H1 (cell line): ENCODE results near the gene UBE2F. TPM values are rescaled to one million over a fixed set of nuclear protein-coding genes. Genes with fewer than 3 reads are reported as not detected.

Experiments
- CTCF ChIA-PET: fragments of 300-600 bp; sonication (Branson Sonifier 250); formaldehyde crosslinking; loops from one replicate; lab custom pipeline; 2021; ENCODE audit not compliant: partially characterized antibody; lab: Charles Lee
- POLR2A ChIA-PET: fragments of 300-600 bp; sonication (Branson Sonifier 250); formaldehyde crosslinking; loops from one replicate; lab custom pipeline; 2021; ENCODE audit warnings: inconsistent platforms; ENCODE audit not compliant: partially characterized antibody; lab: Charles Lee
- DNase-seq, 2 experiments: peaks; one replicate each; pipeline versions ENCODE4 v3.0.0 to v3.0.0-alpha.2; 2010 to 2022; ENCODE audit warnings: low spot score in 2 of 2, low read depth in 1 of 2, mixed read lengths in 1 of 2
- FAIRE-seq: peaks from 2 replicates; lab custom pipeline; 2011; peaks lifted over from hg19 to GRCh38; lab: Jason Lieb, UNC
- H2AFZ ChIP-seq: 2 replicates; pipeline ENCODE4 v1.8.1; 2012; ENCODE audit warnings: low read length, inconsistent platforms
- H2AK5ac ChIP-seq: 2 replicates; pipeline ENCODE4 v1.6.1; 2013; ENCODE audit warnings: low read depth, low read length
- H2BK120ac ChIP-seq: replicated peaks from 2 replicates; pipeline ENCODE3; 2013; ENCODE audit warnings: low read depth, low read length, inconsistent platforms
- H2BK12ac ChIP-seq: 2 replicates; pipeline ENCODE4 v1.6.1; 2013; ENCODE audit warnings: low read depth, low read length
- H2BK15ac ChIP-seq: 2 replicates; pipeline ENCODE4 v1.6.1; 2013; ENCODE audit warnings: low read length
- H2BK20ac ChIP-seq: 2 replicates; pipeline ENCODE4 v1.6.1; 2013; ENCODE audit warnings: low read length
- H2BK5ac ChIP-seq: 2 replicates; pipeline ENCODE4 v1.6.1; 2013; ENCODE audit warnings: low read depth, low read length
- H3K14ac ChIP-seq: 2 replicates; pipeline ENCODE4 v1.6.1; 2013; ENCODE audit warnings: inconsistent platforms; ENCODE audit not compliant: insufficient read length
- H3K18ac ChIP-seq: 2 replicates; pipeline ENCODE4 v1.6.1; 2013; ENCODE audit warnings: low read length; ENCODE audit errors: extremely low read depth
- H3K23ac ChIP-seq: 2 replicates; pipeline ENCODE4 v1.6.1; 2013; ENCODE audit warnings: inconsistent platforms; ENCODE audit not compliant: insufficient read length
- H3K23me2 ChIP-seq: 2 replicates; pipeline ENCODE4 v1.6.1; 2013; ENCODE audit warnings: low read depth, low read length
- H3K27ac ChIP-seq: 2 replicates; pipeline ENCODE4 v1.6.1; 2011; ENCODE audit warnings: low read depth, low read length, inconsistent platforms
- H3K27me3 ChIP-seq, 4 experiments: replicated peaks in 1 of 4; 1 replicate in 1 of 4; 2 replicates in 3 of 4; pipeline versions ENCODE4 v1.6.1 to v1.8.1; 2011 to 2013; ENCODE audit warnings: low read length in 3 of 4, mild to moderate bottlenecking in 3 of 4, inconsistent platforms in 2 of 4, mixed read lengths in 2 of 4, moderate library complexity in 1 of 4; ENCODE audit not compliant: control insufficient read depth in 3 of 4, insufficient read depth in 3 of 4; ENCODE audit errors: extremely low read depth in 1 of 4
- H3K36me3 ChIP-seq, 4 experiments: 2 replicates each; pipeline versions ENCODE4 v1.6.1 to v1.8.1; 2011 to 2013; ENCODE audit warnings: mild to moderate bottlenecking in 4 of 4, low read length in 3 of 4, moderate library complexity in 2 of 4, control low read depth in 1 of 4, inconsistent platforms in 1 of 4; ENCODE audit not compliant: insufficient read depth in 4 of 4, control insufficient read depth in 2 of 4
- H3K4ac ChIP-seq: replicated peaks from 2 replicates; pipeline ENCODE3; 2013; ENCODE audit warnings: low read length, low read depth, mixed read lengths, inconsistent platforms; ENCODE audit not compliant: insufficient read length
- H3K4me1 ChIP-seq, 4 experiments: replicated peaks in 1 of 4; 1 replicate in 1 of 4; 2 replicates in 3 of 4; pipeline versions ENCODE4 v1.6.1 to v1.8.1; 2011 to 2013; ENCODE audit warnings: low read length in 3 of 4, inconsistent platforms in 2 of 4, mixed read lengths in 1 of 4; ENCODE audit not compliant: insufficient read depth in 4 of 4, control insufficient read depth in 3 of 4
- H3K4me2 ChIP-seq, 2 experiments: 2 replicates each; pipeline versions ENCODE4 v1.6.1 to v1.8.1; 2011 to 2013; ENCODE audit warnings: low read depth in 2 of 2, low read length in 2 of 2, control low read depth in 1 of 2, inconsistent platforms in 1 of 2, mild to moderate bottlenecking in 1 of 2; ENCODE audit not compliant: insufficient read depth in 1 of 2
- H3K4me3 ChIP-seq, 4 experiments: fragments of 200-600, 300-600 bp in 1 of 4; sonication (generic), shearing (Covaris generic), sonication (Bioruptor Twin) in 1 of 4; 2 replicates each; pipeline versions ENCODE4 v1.5.1 to v1.8.1; 2011 to 2016; ENCODE audit warnings: low read length in 4 of 4, low read depth in 3 of 4, control low read depth in 2 of 4, inconsistent platforms in 2 of 4, mild to moderate bottlenecking in 2 of 4, mixed read lengths in 1 of 4, moderate library complexity in 1 of 4; ENCODE audit not compliant: insufficient read depth in 2 of 4; ENCODE audit errors: extremely low read depth in 1 of 4
- H3K56ac ChIP-seq: replicated peaks from 2 replicates; pipeline ENCODE3; 2013; ENCODE audit warnings: low read depth, mild to moderate bottlenecking, mixed read lengths, low read length, inconsistent platforms; ENCODE audit not compliant: insufficient read length
- H3K79me1 ChIP-seq: 2 replicates; pipeline ENCODE4 v1.6.1; 2013; ENCODE audit warnings: low read depth, low read length, control low read depth
- H3K79me2 ChIP-seq, 2 experiments: 2 replicates each; pipeline versions ENCODE4 v1.6.1 to v1.8.1; 2012 to 2013; ENCODE audit warnings: low read length in 2 of 2, mild to moderate bottlenecking in 2 of 2, inconsistent platforms in 1 of 2; ENCODE audit not compliant: insufficient read depth in 2 of 2, control insufficient read depth in 1 of 2
- H3K9ac ChIP-seq, 4 experiments: replicated peaks in 1 of 4; 1 replicate in 1 of 4; 2 replicates in 3 of 4; pipeline versions ENCODE4 v1.6.1 to v1.8.1; 2011 to 2013; ENCODE audit warnings: low read depth in 3 of 4, low read length in 3 of 4, control low read depth in 2 of 4, mild to moderate bottlenecking in 2 of 4, moderate library complexity in 2 of 4, inconsistent platforms in 1 of 4; ENCODE audit errors: extremely low read depth in 1 of 4
- H3K9me3 ChIP-seq, 2 experiments: 2 replicates each; pipeline versions ENCODE4 v1.6.1 to v1.8.1; 2012 to 2013; ENCODE audit warnings: mild to moderate bottlenecking in 2 of 2, moderate library complexity in 2 of 2, control low read depth in 1 of 2, inconsistent platforms in 1 of 2, low read depth in 1 of 2, low read length in 1 of 2, mixed read lengths in 1 of 2; ENCODE audit not compliant: insufficient read depth in 2 of 2
- H4K20me1 ChIP-seq, 2 experiments: replicated peaks in 1 of 2; 2 replicates each; pipeline versions ENCODE3 to v1.8.1; 2011 to 2013; ENCODE audit warnings: inconsistent platforms in 2 of 2, low read length in 2 of 2, mild to moderate bottlenecking in 1 of 2; ENCODE audit not compliant: insufficient read depth in 2 of 2, control insufficient read depth in 1 of 2
- H4K5ac ChIP-seq: 2 replicates; pipeline ENCODE4 v1.6.1; 2013; ENCODE audit warnings: low read length, low read depth, mixed read lengths, inconsistent platforms; ENCODE audit not compliant: insufficient read length
- H4K8ac ChIP-seq: 2 replicates; pipeline ENCODE4 v1.8.0; 2013; ENCODE audit warnings: mild to moderate bottlenecking, moderate library complexity, low read length, inconsistent platforms; ENCODE audit not compliant: insufficient read depth; ENCODE audit errors: extremely low read depth
- H4K91ac ChIP-seq: replicated peaks from 2 replicates; pipeline ENCODE3; 2013; ENCODE audit warnings: low read length, mixed read lengths, inconsistent platforms; ENCODE audit not compliant: insufficient read length
- FOSL1 ChIP-seq: IDR thresholded peaks from 2 replicates; pipeline ENCODE4 v1.6.1; 2011; ENCODE audit warnings: mild to moderate bottlenecking, low read depth, low read length, moderate library complexity; ENCODE audit not compliant: insufficient read depth
- RAD21 ChIP-seq, 2 experiments: IDR thresholded peaks in 1 of 2; conservative IDR thresholded peaks in 1 of 2; 2 replicates each; pipeline ENCODE4 v1.6.1; 2011; ENCODE audit warnings: low read depth in 2 of 2, low read length in 2 of 2, improper control_type of control experiment in 1 of 2, inconsistent platforms in 1 of 2, mild to moderate bottlenecking in 1 of 2, moderate library complexity in 1 of 2
- WGBS, 2 experiments: shearing (Covaris generic) in 1 of 2; methylation state at CpG; one replicate each; pipeline versions ENCODE4 v1.1.6 to v1.1.7; 2013 to 2015; ENCODE audit warnings: low lambda C conversion rate in 2 of 2, mixed read lengths in 2 of 2, inconsistent platforms in 1 of 2, low coverage in 1 of 2, missing lambda C conversion rate in 1 of 2; ENCODE audit not compliant: insufficient replicate concordance in 2 of 2, insufficient coverage in 1 of 2, insufficient read length in 1 of 2; ENCODE audit errors: extremely low coverage in 1 of 2, missing lambda C conversion rate in 1 of 2; 5-methylcytosine and 5-hydroxymethylcytosine counted together
- polyA plus RNA-seq, 7 experiments: library from polyadenylated mRNA; depleted of rRNA in 3 of 7; stranded (reverse) in 5 of 7; unstranded in 2 of 7; fragments of >200 nt in 5 of 7; fragments of 200-250 nt in 2 of 7; gene quantifications; 1 replicate in 5 of 7; 2 replicates in 1 of 7; 4 replicates in 1 of 7; pipeline versions ENCODE4 v1.2.1 to v1.2.3, GENCODE V29; 2011 to 2013; ENCODE audit warnings: missing spikeins in 2 of 7, mixed read lengths in 2 of 7
- total RNA-seq: library from RNA; stranded (reverse); fragmentation: NEBNext Ultra II Directional; extraction: Animal tissue kit (Norgen Biotek cat#: 25700); gene quantifications from 2 replicates; pipeline ENCODE4 v1.2.1, GENCODE V29; 2021
- TF ChIP-seq, protein P1 (sequence below), 3 experiments: IDR thresholded peaks; 1 replicate in 2 of 3; 2 replicates in 1 of 3; pipeline versions ENCODE4 v1.5.1 to v1.6.1; 2011; ENCODE audit warnings: low read length in 3 of 3, mild to moderate bottlenecking in 3 of 3, inconsistent platforms in 2 of 3, low read depth in 1 of 3, moderate library complexity in 1 of 3; ENCODE audit not compliant: insufficient read depth in 1 of 3; ENCODE audit errors: control extremely low read depth in 1 of 3

The UBE2F gene
- total and polyA plus RNA-seq, 2 of the 8 experiments (the other 6 are each of a cell fraction or from before 2014, with no cell fraction given) = 43.3 to 59.8 TPM

DNA sequence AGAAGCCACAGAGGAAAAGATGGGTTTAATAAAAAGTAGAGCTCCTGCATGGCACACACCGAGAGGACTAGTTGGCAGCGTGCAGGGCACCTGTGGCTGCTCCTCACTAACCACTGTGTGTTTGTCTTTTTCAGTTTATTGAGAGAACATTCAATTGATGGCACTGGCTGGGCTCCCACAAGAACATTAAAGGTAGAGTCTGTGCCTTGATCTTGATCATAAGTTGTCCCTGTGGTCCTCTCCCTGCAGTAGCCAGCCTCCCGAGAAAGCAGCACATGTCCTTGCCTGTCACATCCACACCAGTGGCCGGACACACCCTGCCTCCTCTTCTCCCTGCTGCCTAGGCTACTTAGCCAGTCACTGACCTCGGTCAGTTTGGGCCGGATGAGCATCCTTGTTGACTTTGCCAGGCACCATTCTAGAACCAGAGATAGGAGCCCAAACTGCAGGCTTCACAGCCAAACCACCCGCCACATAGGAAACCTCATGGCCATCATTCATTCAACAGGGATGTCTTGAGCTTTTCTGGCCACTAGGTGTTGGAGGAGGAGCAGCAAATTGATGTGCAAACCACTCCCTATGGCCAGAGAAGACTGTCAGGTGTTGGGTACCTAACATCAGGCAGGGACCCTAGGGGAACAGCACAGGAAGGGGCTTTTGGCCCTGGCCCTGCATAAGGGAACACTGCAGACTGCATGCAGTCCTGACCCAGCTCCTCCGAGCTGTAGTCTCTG, 63.8 kb downstream of the UBE2F start:
- H3K4me2 ChIP-seq = no peak overlapping the region
- H4K5ac ChIP-seq = no peak overlapping the region
- no peak overlapping the region for H3K27ac ChIP-seq
- H3K9me3 ChIP-seq = no peaks in the 10 kb centered on the region
- H3K36me3 ChIP-seq = peaks cover 3 to 7% (median 4%) of the 10 kb centered on the region in 4 experiments; a peak in 3 of 8 replicates
- no peaks in the 10 kb centered on the region; the same call in 1 of the 2 replicates for H3K79me1 ChIP-seq
- DNase-seq = no peak
- no peak overlapping the region for H3K18ac ChIP-seq
- no peak overlapping the region for H2AFZ ChIP-seq
- no peaks in the 10 kb centered on the region for H3K27me3 ChIP-seq
- no peak overlapping the region for H3K56ac ChIP-seq
- ChIA-PET CTCF (interaction anchor here (0.9 to 1.1 kb wide), 2 partner anchors 10 to 75 kb away, joined by 3 read pairs; no protein-coding TSS in a partner anchor), POLR2A (interaction anchor here (0.8 kb wide), 1 partner anchor 31 kb away, joined by 3 read pairs; no protein-coding TSS in a partner anchor)
- H2BK120ac ChIP-seq = no peak overlapping the region
- no peak overlapping the region for H3K14ac ChIP-seq
- H3K79me2 ChIP-seq = no peaks in the 10 kb centered on the region
- H3K4me3 ChIP-seq = no peak overlapping the region
- H2BK15ac ChIP-seq = no peak overlapping the region
- WGBS, 2 experiments = 85% methylated on average over 8 of the region's 8 CpGs; no CpG with 5 or more reads in 1 of the 2 experiments
- FAIRE-seq = no peak
- H4K91ac ChIP-seq = no peak overlapping the region
- peaks cover 0 to 3% of the 10 kb centered on the region in 2 experiments for H4K20me1 ChIP-seq
- no peak overlapping the region for H3K23ac ChIP-seq
- peak in 1 of 2 experiments; percentile 20; a peak in 1 of 4 replicates for TF ChIP-seq RAD21 (IDR thresholded peaks at IDR 0.05 in 1 of 2, conservative IDR thresholded peaks at IDR 0.05 in 1 of 2; ENCODE audit: low read depth in 2 of 2, low read length in 2 of 2)
- TF ChIP-seq, protein P1, sequence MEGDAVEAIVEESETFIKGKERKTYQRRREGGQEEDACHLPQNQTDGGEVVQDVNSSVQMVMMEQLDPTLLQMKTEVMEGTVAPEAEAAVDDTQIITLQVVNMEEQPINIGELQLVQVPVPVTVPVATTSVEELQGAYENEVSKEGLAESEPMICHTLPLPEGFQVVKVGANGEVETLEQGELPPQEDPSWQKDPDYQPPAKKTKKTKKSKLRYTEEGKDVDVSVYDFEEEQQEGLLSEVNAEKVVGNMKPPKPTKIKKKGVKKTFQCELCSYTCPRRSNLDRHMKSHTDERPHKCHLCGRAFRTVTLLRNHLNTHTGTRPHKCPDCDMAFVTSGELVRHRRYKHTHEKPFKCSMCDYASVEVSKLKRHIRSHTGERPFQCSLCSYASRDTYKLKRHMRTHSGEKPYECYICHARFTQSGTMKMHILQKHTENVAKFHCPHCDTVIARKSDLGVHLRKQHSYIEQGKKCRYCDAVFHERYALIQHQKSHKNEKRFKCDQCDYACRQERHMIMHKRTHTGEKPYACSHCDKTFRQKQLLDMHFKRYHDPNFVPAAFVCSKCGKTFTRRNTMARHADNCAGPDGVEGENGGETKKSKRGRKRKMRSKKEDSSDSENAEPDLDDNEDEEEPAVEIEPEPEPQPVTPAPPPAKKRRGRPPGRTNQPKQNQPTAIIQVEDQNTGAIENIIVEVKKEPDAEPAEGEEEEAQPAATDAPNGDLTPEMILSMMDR (IDR thresholded peaks at IDR 0.05; ENCODE audit: control extremely low read depth in 1 of 3, insufficient read depth in 1 of 3, low read depth in 1 of 3, low read length in 3 of 3) = peak in 1 of 3 experiments; percentile 47; a peak in 1 of 4 replicates
- no peak for TF ChIP-seq FOSL1
- H3K9ac ChIP-seq = no peak overlapping the region
- H2BK5ac ChIP-seq = no peak overlapping the region; the same call in 1 of the 2 replicates
- no peak overlapping the region for H4K8ac ChIP-seq
- peaks cover 0 to 12% (median 6%) of the 10 kb centered on the region in 4 experiments; a peak in 6 of 7 replicates for H3K4me1 ChIP-seq
- H2BK20ac ChIP-seq = no peak overlapping the region
- no peak overlapping the region for H2AK5ac ChIP-seq
- no peaks in the 10 kb centered on the region for H3K23me2 ChIP-seq
- H3K4ac ChIP-seq = no peak overlapping the region
- no peak overlapping the region for H2BK12ac ChIP-seq
